K562 (cell line): Measurements from ENCODE around the gene BANF2. TPM values are rescaled to one million over a fixed set of nuclear protein-coding genes. Genes with fewer than 3 reads are reported as not detected.

Experiments
- ATAC-seq: fragments of 200-7000 bp; cut with Tn5 transposase; 3 replicates; pipeline ENCODE4 v1.9.1; 2020; ENCODE audit warnings: moderate library complexity
- BruUV-seq: library from RNA; stranded (reverse); fragments of 400-500 nt; replicated peaks from 2 replicates; lab custom pipeline; 2021; lab: Mats Ljungman, UMichigan
- CTCF ChIA-PET: fragments of 300-600 bp; formaldehyde crosslinking; extraction: SDS; loops from one replicate; lab custom pipeline; 2021; ENCODE audit warnings: low intra/inter-chr PET ratio; lab: Yijun Ruan, JAX
- POLR2A ChIA-PET: fragments of 300-600, 350-650 bp; sonication (Branson Sonifier 250); formaldehyde crosslinking; extraction: SDS; loops from one replicate; lab custom pipeline; 2021; ENCODE audit warnings: antibody characterized with exemption, inconsistent platforms; lab: Yijun Ruan, JAX
- DNase-seq, 4 experiments: peaks; one replicate each; pipeline versions ENCODE4 v3.0.0 to v3.0.0-alpha.2; 2011 to 2018; ENCODE audit warnings: low spot score in 3 of 4, mixed read lengths in 3 of 4; ENCODE audit errors: extremely low read depth in 1 of 4
- FAIRE-seq: peaks from 2 replicates; lab custom pipeline; 2011; peaks lifted over from hg19 to GRCh38; lab: Jason Lieb, UNC
- H2AFZ ChIP-seq: 2 replicates; pipeline ENCODE4 v1.6.0; 2011; ENCODE audit warnings: low read depth, low read length, control low read depth, inconsistent platforms
- H3K27ac ChIP-seq: fragments of 200-600 bp; 3 replicates; pipeline ENCODE4 v1.8.0; 2011; ENCODE audit warnings: low read depth, mild to moderate bottlenecking, control low read depth, inconsistent platforms, low read length, moderate library complexity, mixed read lengths; ENCODE audit errors: extremely low read depth
- H3K27me3 ChIP-seq, 2 experiments: fragments of 300-600 bp in 1 of 2; 2 replicates in 1 of 2; 3 replicates in 1 of 2; pipeline versions ENCODE4 v1.6.0 to v1.8.0; 2011; ENCODE audit warnings: inconsistent platforms in 2 of 2, low read length in 2 of 2, mild to moderate bottlenecking in 1 of 2, mixed read lengths in 1 of 2, moderate library complexity in 1 of 2; ENCODE audit not compliant: control insufficient read depth in 2 of 2, insufficient read depth in 2 of 2
- H3K36me3 ChIP-seq: fragments of 300-600 bp; 3 replicates; pipeline ENCODE4 v1.8.0; 2011; ENCODE audit warnings: mild to moderate bottlenecking, low read length, inconsistent platforms; ENCODE audit not compliant: control insufficient read depth, insufficient read depth
- H3K4me1 ChIP-seq, 2 experiments: fragments of 200-600 bp in 1 of 2; replicated peaks in 1 of 2; 2 replicates in 1 of 2; 3 replicates in 1 of 2; pipeline versions ENCODE4 v1.5.1 to v1.8.0; 2011; ENCODE audit warnings: inconsistent platforms in 2 of 2, low read length in 2 of 2, mild to moderate bottlenecking in 1 of 2, mixed read lengths in 1 of 2, moderate library complexity in 1 of 2; ENCODE audit not compliant: control insufficient read depth in 2 of 2, insufficient read depth in 2 of 2
- H3K4me2 ChIP-seq: 2 replicates; pipeline ENCODE4 v1.6.1; 2011; ENCODE audit warnings: low read length, control low read depth, inconsistent platforms, mixed read lengths; ENCODE audit not compliant: insufficient read depth
- H3K4me3 ChIP-seq: fragments of 200-600 bp; sonication (generic), shearing (Covaris generic); 2 replicates; pipeline ENCODE4 v1.5.1; 2016; ENCODE audit warnings: control low read depth, inconsistent platforms
- H3K79me2 ChIP-seq: fragments of 200-600 bp; 3 replicates; pipeline ENCODE4 v1.8.0; 2011; ENCODE audit warnings: low read length, inconsistent platforms; ENCODE audit not compliant: control insufficient read depth, insufficient read depth
- H3K9ac ChIP-seq, 2 experiments: 2 replicates each; pipeline versions ENCODE4 v1.6.0 to v1.6.1; 2011; ENCODE audit warnings: low read depth in 2 of 2, low read length in 2 of 2, control low read depth in 1 of 2, inconsistent platforms in 1 of 2, mild to moderate bottlenecking in 1 of 2, mixed read lengths in 1 of 2; ENCODE audit not compliant: insufficient read depth in 1 of 2
- H3K9me1 ChIP-seq: one replicate; pipeline ENCODE4 v1.6.0; 2011; ENCODE audit warnings: inconsistent platforms, mild to moderate bottlenecking, low read length, moderate library complexity; ENCODE audit not compliant: control insufficient read depth, insufficient read depth
- H3K9me3 ChIP-seq: replicated peaks from 2 replicates; pipeline ENCODE4 v1.5.1; 2011; ENCODE audit warnings: low read depth, low read length, inconsistent platforms; ENCODE audit not compliant: control insufficient read depth, insufficient read depth
- H4K20me1 ChIP-seq: replicated peaks from 2 replicates; pipeline ENCODE4 v1.6.1; 2011; ENCODE audit warnings: low read length, inconsistent platforms, mixed read lengths; ENCODE audit not compliant: control insufficient read depth, insufficient read depth
- CCNT2 ChIP-seq: IDR thresholded peaks from 2 replicates; pipeline ENCODE4 v1.6.1; 2011; ENCODE audit warnings: borderline replicate concordance, low read depth, mild to moderate bottlenecking, moderate library complexity, mixed read lengths, low read length; ENCODE audit not compliant: insufficient read length; ENCODE audit errors: extremely low read depth
- EP400 ChIP-seq: fragments of 450-650 bp; IDR thresholded peaks from 2 replicates; pipeline ENCODE4 v1.6.1; 2017; ENCODE audit warnings: antibody characterized with exemption, mild to moderate bottlenecking, moderate library complexity
- KDM2B ChIP-seq: fragments of 250-450 bp; sonication (Bioruptor Pico); IDR thresholded peaks from 2 replicates; pipeline ENCODE4 v1.8.0; 2021; ENCODE audit warnings: mild to moderate bottlenecking, moderate library complexity
- PHF8 ChIP-seq: fragments of 200-600 bp; sonication (generic); IDR thresholded peaks from 2 replicates; pipeline ENCODE4 v1.6.1; 2012; ENCODE audit warnings: mixed run types, mild to moderate bottlenecking, inconsistent platforms, low read length, moderate library complexity, borderline replicate concordance
- POLR2B ChIP-seq: fragments of 450-650 bp; IDR thresholded peaks from 2 replicates; pipeline ENCODE4 v1.6.1; 2018; ENCODE audit warnings: low read depth; ENCODE audit not compliant: partially characterized antibody
- RBFOX2 ChIP-seq: fragments of 200-400 bp; formaldehyde crosslinking; IDR thresholded peaks from 2 replicates; pipeline ENCODE4 v1.6.1; 2017; ENCODE audit warnings: low read depth, mild to moderate bottlenecking, low read length, moderate library complexity
- SNIP1 ChIP-seq: fragments of 450-650 bp; IDR thresholded peaks from 2 replicates; pipeline ENCODE4 v1.7.1; 2017; ENCODE audit warnings: low read depth, mild to moderate bottlenecking
- TEAD2 ChIP-seq: fragments of 450-650 bp; IDR thresholded peaks from 2 replicates; pipeline ENCODE4 v1.6.1; 2016; ENCODE audit warnings: missing genetic modification characterization, control low read depth, missing compliant biosample characterization
- TGIF2 ChIP-seq: sonication (generic); formaldehyde crosslinking; IDR thresholded peaks from 2 replicates; pipeline ENCODE4 v1.8.1; 2022; ENCODE audit warnings: mild to moderate bottlenecking, missing genetic modification reagents, moderate library complexity
- ZBTB43 ChIP-seq: sonication (generic); formaldehyde crosslinking; IDR thresholded peaks from 2 replicates; pipeline ENCODE4 v1.8.0; 2023; ENCODE audit warnings: mild to moderate bottlenecking, missing genetic modification reagents
- ZMIZ1 ChIP-seq, 2 experiments: fragments of 150-350 bp in 1 of 2; IDR thresholded peaks; 2 replicates each; pipeline ENCODE4 v1.6.1; 2012 to 2016; ENCODE audit warnings: low read depth in 2 of 2, low read length in 2 of 2, mild to moderate bottlenecking in 1 of 2, moderate library complexity in 1 of 2
- ZNF57 ChIP-seq: fragments of 450-650 bp; formaldehyde crosslinking; IDR thresholded peaks from 2 replicates; pipeline ENCODE4 v1.4.0; 2020; ENCODE audit warnings: mild to moderate bottlenecking, moderate library complexity
- WGBS: fragments of 100-300 bp; shearing (Covaris generic); methylation state at CpG from one replicate; pipeline ENCODE4 v1.1.6; 2016; ENCODE audit warnings: low coverage, mixed read lengths; ENCODE audit not compliant: insufficient coverage; ENCODE audit errors: missing lambda C conversion rate; 5-methylcytosine and 5-hydroxymethylcytosine counted together
- in situ Hi-C: fragments of 300-500 bp; cut with MboI; formaldehyde crosslinking; loops from 4 replicates; pipeline ENCODE4 v1.15.0; 2018; ENCODE audit warnings: inconsistent platforms, mixed read lengths
- intact Hi-C: fragments of 100-400 bp; cut with micrococcal nuclease; formaldehyde crosslinking; loops from 2 replicates; pipeline ENCODE4 v1.14.2; 2022
- polyA plus RNA-seq, 8 experiments: library from polyadenylated mRNA; depleted of rRNA in 4 of 8; stranded (reverse) in 5 of 8; unstranded in 3 of 8; fragments of >200 nt; fragmentation: Nextera tagmentation in 2 of 8; fragmentation: Illumina TruSeq in 1 of 8; extraction: Ambion mirVana in 2 of 8; extraction: Trizol in 1 of 8; gene quantifications; 2 replicates each; pipeline versions ENCODE4 v1.2.1 to v1.2.3, GENCODE V29; 2011 to 2014; ENCODE audit warnings: inconsistent platforms in 1 of 8, missing spikeins in 1 of 8
- total RNA-seq, 7 experiments: library from RNA; depleted of rRNA in 6 of 7; stranded (reverse); fragments of >200 nt in 6 of 7; fragmentation: Illumina TruSeq in 2 of 7; extraction: Trizol in 2 of 7; gene quantifications; 2 replicates each; pipeline versions ENCODE4 v1.2.1 to v1.2.3, GENCODE V29; 2011 to 2021; ENCODE audit warnings: low replicate concordance in 1 of 7

The BANF2 gene
- total and polyA plus RNA-seq, 9 of the 15 experiments (the other 6 are each of a cell fraction or from before 2014, with no cell fraction given), result not detected

- Histone ChIP-seq H3K9me3 (peaks cover 2% of the 10 kb centered on the region; the same call in 1 of the 2 replicates), H3K79me2 (peaks cover 36% of the 10 kb centered on the region), H3K4me2 (peak within 1 kb of the TSS; percentile 75), H3K4me1 (peaks cover 14 to 29% of the 10 kb centered on the region in 2 experiments), H3K36me3 (peaks cover 18% of the 10 kb centered on the region; the same call in 2 of the 3 replicates), H4K20me1 (peaks cover 7% of the 10 kb centered on the region; the same call in 1 of the 2 replicates), H2AFZ (peak within 1 kb of the TSS; percentile 96), H3K4me3 (peak within 1 kb of the TSS; percentile 65), H3K9me1 (peaks cover 3% of the 10 kb centered on the region), H3K27ac (peak within 1 kb of the TSS; percentile 78), H3K27me3 (peaks cover 8 to 20% of the 10 kb centered on the region in 2 experiments), H3K9ac (peak within 1 kb of the TSS; percentile 69 to 92)
- POLR2A ChIA-PET, result interaction anchor here (0.5 to 2.7 kb wide), 14 partner anchors 9 to 289 kb away, joined by 3 to 10 read pairs (median 3); partner anchors contain the start of gene MGME1
- FAIRE-seq (peak; percentile 84), DNase-seq (peak; percentile 93 to 95 (median 94)), ATAC-seq (peak; percentile 99)
- BruUV-seq, result no TSS peak
- WGBS, result 1% methylated on average over 12 of the region's 79 CpGs
- intact Hi-C loops, result loop anchor here (10.0 kb wide), 2 partner anchors 213 to 313 kb away; no protein-coding TSS in a partner anchor
- CTCF ChIA-PET, result interaction anchor here (0.5 kb wide), 1 partner anchor 178 kb away, joined by 3 read pairs; no protein-coding TSS in a partner anchor
- in situ Hi-C loops, result no loop called here
- TF ChIP-seq TGIF2 (CRISPR knock-in tag), result no peak
- no peak for TF ChIP-seq TEAD2 (tag)
- peak; percentile 22 for TF ChIP-seq CCNT2
- TF ChIP-seq POLR2B, result peak; percentile 37
- TF ChIP-seq SNIP1, result no peak
- TF ChIP-seq ZBTB43, result no peak
- peak; percentile 71; the same call in 1 of the 2 replicates for TF ChIP-seq PHF8
- TF ChIP-seq EP400, result peak; percentile 49
- peak; percentile 95 for TF ChIP-seq RBFOX2
- TF ChIP-seq KDM2B (CRISPR knock-in tag), result no peak
- no peak for TF ChIP-seq ZNF57
- 0 out of 4 replicates have a peak, but pooled peaks of 1 of the 2 experiments have one; percentile 42 for TF ChIP-seq ZMIZ1 (IDR thresholded peaks at IDR 0.05; ENCODE audit: low read depth in 2 of 2, low read length in 2 of 2)
These were observed 17.5 kb upstream of the BANF2 start, which contains the start of gene RRBP1 for GRCh38 chr20:17682103-17682888. Gene RRBP1, minus strand, starts transcription at chr20:17682242. Its CDS starts 21,735 bp downstream, at chr20:17660507.
